ENCODE data around the gene EXTL2. TPM values are rescaled to one million over a fixed set of nuclear protein-coding genes. Genes with fewer than 3 reads are reported as not detected.
"Not testable (repeated sequence)": the region's sequence is repeated elsewhere in the genome, so short reads cannot be mapped to it uniquely, and the experiment has no call there.

EXTL2 gene
- polyA plus RNA-seq (2012; ENCODE audit: low read depth, missing spikeins) = 8.4 TPM

GRCh38 chr1:100894603-100895539, at the start of gene EXTL2:
EXTL2 (minus strand) TSS chr1:100894842; CDS start chr1:100888757, 6,085 bp downstream.
- FAIRE-seq = peak; percentile 48
- peak; percentile 39 for DNase-seq (ENCODE audit: insufficient read length, low spot score)
- TF ChIP-seq PAX5 (IDR thresholded peaks at IDR 0.05; ENCODE audit: insufficient read depth, low read length, severe bottlenecking) = no peak
- 0 out of 2 replicates have a peak, but pooled peaks have one; percentile 22 for TF ChIP-seq POLR2AphosphoS5 (IDR thresholded peaks at IDR 0.05; ENCODE audit: low read depth, low read length)
- no peak for TF ChIP-seq POLR2A (IDR thresholded peaks at IDR 0.05; ENCODE audit: low read depth, low read length)
- no peak for TF ChIP-seq POU2F2 (IDR thresholded peaks at IDR 0.05; ENCODE audit: low read depth, low read length)
- 0 out of 2 replicates have a peak, but pooled peaks have one; percentile 23 for TF ChIP-seq SPI1 (IDR thresholded peaks at IDR 0.05; ENCODE audit: low read depth, low read length)
- TF ChIP-seq TAF1 (IDR thresholded peaks at IDR 0.05; ENCODE audit: low read depth, low read length) = no peak

- TF ChIP-seq SPI1 (IDR thresholded peaks at IDR 0.05; ENCODE audit: low read depth, low read length) (no peak), POLR2A (IDR thresholded peaks at IDR 0.05; ENCODE audit: low read depth, low read length) (no peak), TAF1 (IDR thresholded peaks at IDR 0.05; ENCODE audit: low read depth, low read length) (no peak), POLR2AphosphoS5 (IDR thresholded peaks at IDR 0.05; ENCODE audit: low read depth, low read length) (no peak), PAX5 (IDR thresholded peaks at IDR 0.05; ENCODE audit: insufficient read depth, low read length, severe bottlenecking) (no peak), POU2F2 (IDR thresholded peaks at IDR 0.05; ENCODE audit: low read depth, low read length) (no peak)
- DNase-seq (ENCODE audit: insufficient read length, low spot score) (no peak), FAIRE-seq (no peak)
Measured at GRCh38 chr1:100943533-100943932, 48.9 kb upstream of the EXTL2 start.

- no peak for DNase-seq (ENCODE audit: insufficient read length, low spot score)
- no peak for TF ChIP-seq POLR2A (IDR thresholded peaks at IDR 0.05; ENCODE audit: low read depth, low read length)
- TF ChIP-seq SPI1 (IDR thresholded peaks at IDR 0.05; ENCODE audit: low read depth, low read length) = no peak
- no peak for TF ChIP-seq POU2F2 (IDR thresholded peaks at IDR 0.05; ENCODE audit: low read depth, low read length)
- TF ChIP-seq TAF1 (IDR thresholded peaks at IDR 0.05; ENCODE audit: low read depth, low read length) = no peak
- no peak for TF ChIP-seq PAX5 (IDR thresholded peaks at IDR 0.05; ENCODE audit: insufficient read depth, low read length, severe bottlenecking)
- no peak for TF ChIP-seq POLR2AphosphoS5 (IDR thresholded peaks at IDR 0.05; ENCODE audit: low read depth, low read length)
- FAIRE-seq = no peak
Measured at GRCh38 chr1:100942304-100943046, 47.8 kb upstream of the EXTL2 start.

GRCh38 chr1:100941580-100942216, 47.1 kb upstream of the EXTL2 start:
- no peak for FAIRE-seq
- no peak for TF ChIP-seq SPI1 (IDR thresholded peaks at IDR 0.05; ENCODE audit: low read depth, low read length)
- TF ChIP-seq PAX5 (IDR thresholded peaks at IDR 0.05; ENCODE audit: insufficient read depth, low read length, severe bottlenecking) = no peak
- no peak for TF ChIP-seq POU2F2 (IDR thresholded peaks at IDR 0.05; ENCODE audit: low read depth, low read length)
- TF ChIP-seq POLR2AphosphoS5 (IDR thresholded peaks at IDR 0.05; ENCODE audit: low read depth, low read length) = no peak
- TF ChIP-seq POLR2A (IDR thresholded peaks at IDR 0.05; ENCODE audit: low read depth, low read length) = no peak
- TF ChIP-seq TAF1 (IDR thresholded peaks at IDR 0.05; ENCODE audit: low read depth, low read length) = no peak
- DNase-seq (ENCODE audit: insufficient read length, low spot score) = no peak

GRCh38 chr1:100941098-100941527, 46.5 kb upstream of the EXTL2 start:
- TF ChIP-seq SPI1 (IDR thresholded peaks at IDR 0.05; ENCODE audit: low read depth, low read length) = peak; percentile 57
- TF ChIP-seq POLR2AphosphoS5 (IDR thresholded peaks at IDR 0.05; ENCODE audit: low read depth, low read length) = no peak
- peak; percentile 70; the same call in 1 of the 2 replicates for TF ChIP-seq POU2F2 (IDR thresholded peaks at IDR 0.05; ENCODE audit: low read depth, low read length)
- no peak for TF ChIP-seq POLR2A (IDR thresholded peaks at IDR 0.05; ENCODE audit: low read depth, low read length)
- TF ChIP-seq TAF1 (IDR thresholded peaks at IDR 0.05; ENCODE audit: low read depth, low read length) = no peak
- no peak for TF ChIP-seq PAX5 (IDR thresholded peaks at IDR 0.05; ENCODE audit: insufficient read depth, low read length, severe bottlenecking)
- FAIRE-seq (peak; percentile 56), DNase-seq (ENCODE audit: insufficient read length, low spot score) (no peak)

- FAIRE-seq (no peak), DNase-seq (ENCODE audit: insufficient read length, low spot score) (no peak)
- TF ChIP-seq PAX5 (IDR thresholded peaks at IDR 0.05; ENCODE audit: insufficient read depth, low read length, severe bottlenecking) (no peak), POLR2A (IDR thresholded peaks at IDR 0.05; ENCODE audit: low read depth, low read length) (no peak), TAF1 (IDR thresholded peaks at IDR 0.05; ENCODE audit: low read depth, low read length) (no peak), POLR2AphosphoS5 (IDR thresholded peaks at IDR 0.05; ENCODE audit: low read depth, low read length) (no peak), POU2F2 (IDR thresholded peaks at IDR 0.05; ENCODE audit: low read depth, low read length) (no peak), SPI1 (IDR thresholded peaks at IDR 0.05; ENCODE audit: low read depth, low read length) (no peak)
Measured at GRCh38 chr1:100936194-100936967, 41.7 kb upstream of the EXTL2 start.

GRCh38 chr1:100933555-100933954, 38.9 kb upstream of the EXTL2 start:
- not testable (repeated sequence) for FAIRE-seq; DNase-seq (ENCODE audit: insufficient read length, low spot score)

GRCh38 chr1:100931716-100932115, 37.1 kb upstream of the EXTL2 start:
- no peak for TF ChIP-seq POLR2AphosphoS5 (IDR thresholded peaks at IDR 0.05; ENCODE audit: low read depth, low read length)
- TF ChIP-seq SPI1 (IDR thresholded peaks at IDR 0.05; ENCODE audit: low read depth, low read length) = no peak
- TF ChIP-seq POU2F2 (IDR thresholded peaks at IDR 0.05; ENCODE audit: low read depth, low read length) = no peak
- no peak for TF ChIP-seq TAF1 (IDR thresholded peaks at IDR 0.05; ENCODE audit: low read depth, low read length)
- no peak for TF ChIP-seq PAX5 (IDR thresholded peaks at IDR 0.05; ENCODE audit: insufficient read depth, low read length, severe bottlenecking)
- no peak for TF ChIP-seq POLR2A (IDR thresholded peaks at IDR 0.05; ENCODE audit: low read depth, low read length)
- DNase-seq (ENCODE audit: insufficient read length, low spot score) = no peak
- FAIRE-seq = no peak
